CD14-positive monocyte (primary cell): ENCODE measurements around the gene LCORL. TPM values are rescaled to one million over a fixed set of nuclear protein-coding genes. Genes with fewer than 3 reads are reported as not detected.

Experiments used
- DNase-seq, 3 donors: peaks; one replicate each; pipeline ENCODE4 v3.0.0-alpha.2; 2011 to 2022
- H2AFZ ChIP-seq: 2 replicates; pipeline ENCODE4 v1.6.0; 2012; ENCODE audit warnings: mild to moderate bottlenecking, low read depth, low read length, inconsistent platforms; ENCODE audit not compliant: insufficient read depth, poor library complexity, severe bottlenecking
- H3K27ac ChIP-seq, 2 donors: 1 replicate in 1 of 2; 2 replicates in 1 of 2; pipeline ENCODE4 v1.5.1; 2012 to 2013; ENCODE audit warnings: low read length in 2 of 2, control low read depth in 1 of 2, inconsistent platforms in 1 of 2, low read depth in 1 of 2, mild to moderate bottlenecking in 1 of 2
- H3K27me3 ChIP-seq, 2 donors: one replicate each; pipeline versions ENCODE4 v1.6.0 to v1.6.1; 2011 to 2013; ENCODE audit warnings: low read length in 2 of 2; ENCODE audit not compliant: control insufficient read depth in 2 of 2, insufficient read depth in 2 of 2
- H3K36me3 ChIP-seq, 2 donors: replicated peaks in 1 of 2; 1 replicate in 1 of 2; 2 replicates in 1 of 2; pipeline versions ENCODE4 v1.5.1 to v1.6.1; 2012 to 2013; ENCODE audit warnings: low read length in 2 of 2, control low read depth in 1 of 2, inconsistent platforms in 1 of 2, mild to moderate bottlenecking in 1 of 2; ENCODE audit not compliant: insufficient read depth in 2 of 2, control insufficient read depth in 1 of 2
- H3K4me1 ChIP-seq, 2 donors: 1 replicate in 1 of 2; 2 replicates in 1 of 2; pipeline versions ENCODE4 v1.5.1 to v1.6.1; 2012 to 2013; ENCODE audit warnings: low read length in 2 of 2, control low read depth in 1 of 2, inconsistent platforms in 1 of 2, mild to moderate bottlenecking in 1 of 2, moderate library complexity in 1 of 2; ENCODE audit not compliant: insufficient read depth in 2 of 2, control insufficient read depth in 1 of 2
- H3K4me2 ChIP-seq: replicated peaks from 2 replicates; pipeline ENCODE3; 2012; ENCODE audit warnings: low read length, moderate library complexity, mild to moderate bottlenecking; ENCODE audit not compliant: poor library complexity, severe bottlenecking; ENCODE audit errors: extremely low read depth
- H3K4me3 ChIP-seq, 3 experiments: fragments of 200-600 bp in 1 of 3; sonication (generic) in 1 of 3; replicated peaks in 1 of 3; 1 replicate in 2 of 3; 2 replicates in 1 of 3; pipeline ENCODE4 v1.5.1; 2011 to 2013; ENCODE audit warnings: low read length in 3 of 3, mild to moderate bottlenecking in 3 of 3, control low read depth in 2 of 3, low read depth in 2 of 3, inconsistent platforms in 1 of 3, moderate library complexity in 1 of 3
- H3K79me2 ChIP-seq: 2 replicates; pipeline ENCODE4 v1.6.0; 2012; ENCODE audit warnings: mild to moderate bottlenecking, control low read depth, inconsistent platforms, low read length, moderate library complexity; ENCODE audit not compliant: insufficient read depth
- H3K9ac ChIP-seq: 2 replicates; pipeline ENCODE4 v1.6.0; 2017; ENCODE audit warnings: low read length, mild to moderate bottlenecking; ENCODE audit not compliant: insufficient read depth, poor library complexity, severe bottlenecking
- H3K9me3 ChIP-seq, 2 donors: replicated peaks in 1 of 2; 1 replicate in 1 of 2; 2 replicates in 1 of 2; pipeline versions ENCODE4 v1.5.1 to v1.6.1; 2012 to 2013; ENCODE audit warnings: low read length in 2 of 2, control low read depth in 1 of 2; ENCODE audit not compliant: control insufficient read depth in 1 of 2, insufficient read depth in 1 of 2
- H4K20me1 ChIP-seq: 2 replicates; pipeline ENCODE4 v1.6.0; 2012; ENCODE audit warnings: mild to moderate bottlenecking, low read length, control low read depth, moderate library complexity; ENCODE audit not compliant: insufficient read depth
- H3K27ac Mint-ChIP-seq, 7 donors: one replicate each; pipeline ENCODE4 v1.8.0; 2020; ENCODE audit warnings: mild to moderate bottlenecking in 7 of 7, mixed read lengths in 7 of 7, moderate library complexity in 6 of 7, inconsistent platforms in 2 of 7
- H3K27me3 Mint-ChIP-seq, 3 donors: one replicate each; pipeline ENCODE4 v1.8.0; 2021 to 2022; ENCODE audit warnings: low read depth in 3 of 3, mild to moderate bottlenecking in 3 of 3, mixed read lengths in 3 of 3, moderate library complexity in 3 of 3, inconsistent platforms in 1 of 3
- H3K36me3 Mint-ChIP-seq, 2 donors: one replicate each; pipeline ENCODE4 v1.8.0; 2020; ENCODE audit warnings: mixed read lengths in 2 of 2, inconsistent platforms in 1 of 2, mild to moderate bottlenecking in 1 of 2
- H3K4me1 Mint-ChIP-seq: one replicate; pipeline ENCODE4 v1.8.0; 2020; ENCODE audit warnings: mild to moderate bottlenecking, mixed read lengths
- H3K4me3 Mint-ChIP-seq, 2 donors: one replicate each; pipeline ENCODE4 v1.8.0; 2020; ENCODE audit warnings: mild to moderate bottlenecking in 2 of 2, mixed read lengths in 2 of 2, moderate library complexity in 1 of 2
- H3K9me3 Mint-ChIP-seq, 7 donors: one replicate each; pipeline ENCODE4 v1.8.0; 2020 to 2022; ENCODE audit warnings: mixed read lengths in 7 of 7, mild to moderate bottlenecking in 6 of 7, moderate library complexity in 6 of 7, inconsistent platforms in 2 of 7
- CTCF ChIP-seq: fragments of 200-600 bp; IDR thresholded peaks from one replicate; pipeline ENCODE4 v1.8.0; 2022; ENCODE audit warnings: antibody characterized with exemption, mild to moderate bottlenecking
- WGBS: methylation state at CpG from one replicate; pipeline ENCODE4 v1.1.5; 2013; ENCODE audit warnings: missing lambda C conversion rate; ENCODE audit not compliant: insufficient coverage; 5-methylcytosine and 5-hydroxymethylcytosine counted together
- intact Hi-C, 2 donors: fragments of 100-400 bp; cut with micrococcal nuclease; formaldehyde crosslinking; loops; one replicate each; pipeline versions ENCODE4 v1.15.0 to v1.15.1; 2023
- polyA plus RNA-seq, 3 donors: library from polyadenylated mRNA; depleted of rRNA in 1 of 3; unstranded in 2 of 3; stranded (reverse) in 1 of 3; fragments of 300-500 nt in 2 of 3; fragments of >200 nt in 1 of 3; fragmentation: Illumina TruSeq in 2 of 3; gene quantifications; 1 replicate in 2 of 3; 2 replicates in 1 of 3; pipeline ENCODE4 v1.2.3, GENCODE V29; 2012 to 2021

The LCORL gene
- polyA plus RNA-seq, 3 donors = 3.1 to 19.1 (median 9.6) TPM

GRCh38 chr4:17985832-17986231, 35.7 kb downstream of the LCORL start:
- peaks cover 0 to 5% of the 10 kb centered on the region in 2 donors for H3K36me3 ChIP-seq
- DNase-seq = no peak
- peaks cover 36 to 67% (median 57%) of the 10 kb centered on the region in 7 donors for H3K9me3 Mint-ChIP-seq
- H3K4me3 ChIP-seq = no peak overlapping the region
- H3K79me2 ChIP-seq = peaks cover 48% of the 10 kb centered on the region
- TF ChIP-seq CTCF = no peak
- no peak overlapping the region for H3K27ac ChIP-seq
- peaks cover 0 to 1% (median 0%) of the 10 kb centered on the region in 3 donors for H3K27me3 Mint-ChIP-seq
- H3K27ac Mint-ChIP-seq = peak overlapping the region in 1 of 7 donors; percentile 35
- H3K4me2 ChIP-seq = no peak overlapping the region
- H3K27me3 ChIP-seq = no peaks in the 10 kb centered on the region
- WGBS = no CpG with 5 or more reads among the region's 2 CpGs
- intact Hi-C loops = no loop called here
- peaks cover 28 to 75% of the 10 kb centered on the region in 2 donors for H3K9me3 ChIP-seq
- no peak overlapping the region for H2AFZ ChIP-seq
- H3K4me1 Mint-ChIP-seq = peaks cover 7% of the 10 kb centered on the region
- no peaks in the 10 kb centered on the region for H3K4me1 ChIP-seq
- no peak overlapping the region for H3K4me3 Mint-ChIP-seq
- no peaks in the 10 kb centered on the region for H4K20me1 ChIP-seq
- peaks cover 5 to 14% of the 10 kb centered on the region in 2 donors for H3K36me3 Mint-ChIP-seq
- no peak overlapping the region for H3K9ac ChIP-seq

GRCh38 chr4:17981063-17981462, 40.5 kb downstream of the LCORL start:
- Mint-ChIP-seq H3K36me3 (no peaks in the 10 kb centered on the region), H3K9me3 (peaks cover 9 to 45% (median 29%) of the 10 kb centered on the region in 7 donors), H3K4me3 (no peak overlapping the region), H3K27ac (no peak overlapping the region), H3K27me3 (no peaks in the 10 kb centered on the region), H3K4me1 (peaks cover 7% of the 10 kb centered on the region)
- no peaks in the 10 kb centered on the region for H3K36me3 ChIP-seq
- peaks cover 5 to 34% of the 10 kb centered on the region in 2 donors for H3K9me3 ChIP-seq
- H4K20me1 ChIP-seq = peaks cover 6% of the 10 kb centered on the region
- H3K27me3 ChIP-seq = no peaks in the 10 kb centered on the region
- H2AFZ ChIP-seq = no peak overlapping the region
- no peaks in the 10 kb centered on the region for H3K4me1 ChIP-seq
- no CpG with 5 or more reads among the region's 1 CpG for WGBS
- H3K9ac ChIP-seq = no peak overlapping the region
- intact Hi-C loops = no loop called here
- H3K27ac ChIP-seq = no peak overlapping the region
- TF ChIP-seq CTCF = no peak
- no peak overlapping the region for H3K4me3 ChIP-seq
- H3K4me2 ChIP-seq = no peak overlapping the region
- peaks cover 34% of the 10 kb centered on the region for H3K79me2 ChIP-seq
- no peak for DNase-seq
